A673 (cell line): ENCODE results near the gene MSI2.

Experiments used
- EZH2 ChIP-seq: fragments of 200-600 bp; sonication (generic); IDR thresholded peaks from 2 replicates; pipeline ENCODE4 v1.6.1; 2017; ENCODE audit warnings: borderline replicate concordance, low read depth, mild to moderate bottlenecking, mixed read lengths, antibody characterized with exemption, low read length; ENCODE audit not compliant: poor library complexity, severe bottlenecking
- TF ChIP-seq, protein P1 (sequence below): fragments of 300-800, 200-600 bp; sonication (generic); conservative IDR thresholded peaks from 2 replicates; pipeline ENCODE4 v1.5.1; 2017; ENCODE audit warnings: low read depth, mild to moderate bottlenecking, antibody characterized with exemption, low read length, moderate library complexity, mixed read lengths

DNA sequence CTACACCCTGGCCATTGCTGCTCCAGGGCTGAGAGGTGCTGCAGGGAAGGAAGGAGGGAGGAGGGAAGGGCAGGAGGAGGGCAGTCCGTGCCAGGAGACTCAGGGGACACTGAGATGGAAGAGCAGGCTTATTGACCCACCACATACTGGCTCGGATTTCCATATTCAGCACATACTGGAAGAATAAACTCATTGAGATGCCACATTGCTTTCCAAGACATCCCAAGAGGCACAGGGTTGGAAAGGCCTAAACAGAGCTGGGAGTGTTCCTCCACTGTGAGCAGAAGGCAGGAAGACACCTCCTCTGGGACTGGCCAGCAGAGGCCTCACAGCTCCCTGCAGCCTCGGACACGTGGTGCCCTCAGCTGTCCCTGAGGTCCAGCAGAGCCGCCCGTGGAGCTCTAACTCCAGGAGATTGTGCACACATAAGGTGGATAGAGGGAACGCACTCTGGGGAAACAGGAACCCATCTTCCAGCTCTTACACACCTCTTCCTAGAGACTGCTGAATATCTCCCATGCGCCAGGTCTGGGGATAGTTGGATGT is 471.4 kb downstream of the MSI2 start:
- no peak for TF ChIP-seq EZH2
- TF ChIP-seq, protein P1, sequence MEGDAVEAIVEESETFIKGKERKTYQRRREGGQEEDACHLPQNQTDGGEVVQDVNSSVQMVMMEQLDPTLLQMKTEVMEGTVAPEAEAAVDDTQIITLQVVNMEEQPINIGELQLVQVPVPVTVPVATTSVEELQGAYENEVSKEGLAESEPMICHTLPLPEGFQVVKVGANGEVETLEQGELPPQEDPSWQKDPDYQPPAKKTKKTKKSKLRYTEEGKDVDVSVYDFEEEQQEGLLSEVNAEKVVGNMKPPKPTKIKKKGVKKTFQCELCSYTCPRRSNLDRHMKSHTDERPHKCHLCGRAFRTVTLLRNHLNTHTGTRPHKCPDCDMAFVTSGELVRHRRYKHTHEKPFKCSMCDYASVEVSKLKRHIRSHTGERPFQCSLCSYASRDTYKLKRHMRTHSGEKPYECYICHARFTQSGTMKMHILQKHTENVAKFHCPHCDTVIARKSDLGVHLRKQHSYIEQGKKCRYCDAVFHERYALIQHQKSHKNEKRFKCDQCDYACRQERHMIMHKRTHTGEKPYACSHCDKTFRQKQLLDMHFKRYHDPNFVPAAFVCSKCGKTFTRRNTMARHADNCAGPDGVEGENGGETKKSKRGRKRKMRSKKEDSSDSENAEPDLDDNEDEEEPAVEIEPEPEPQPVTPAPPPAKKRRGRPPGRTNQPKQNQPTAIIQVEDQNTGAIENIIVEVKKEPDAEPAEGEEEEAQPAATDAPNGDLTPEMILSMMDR, result no peak
